Suprapubic skin (tissue), 4 donors: ENCODE results near the gene ZNF785. TPM values are rescaled to one million over a fixed set of nuclear protein-coding genes. Genes with fewer than 3 reads are reported as not detected.
"Not testable (repeated sequence)": the region's sequence is repeated elsewhere in the genome, so short reads cannot be mapped to it uniquely, and the experiment has no call there.

ENCODE experiments used
- DNase-seq, 2 donors: peaks; one replicate each; pipeline ENCODE4 v3.0.0-alpha.2; 2019; ENCODE audit warnings: low spot score in 2 of 2
- H3K27ac ChIP-seq: fragments of 200-600 bp; sonication (generic); one replicate; pipeline ENCODE4 v1.5.1; 2019
- H3K27me3 ChIP-seq: fragments of 200-600 bp; sonication (generic); one replicate; pipeline ENCODE4 v1.5.1; 2019
- H3K36me3 ChIP-seq: fragments of 200-600 bp; sonication (generic); one replicate; pipeline ENCODE4 v1.5.1; 2019
- H3K4me1 ChIP-seq: fragments of 200-600 bp; sonication (generic); one replicate; pipeline ENCODE4 v1.5.1; 2019
- H3K4me3 ChIP-seq: fragments of 200-600 bp; sonication (generic); one replicate; pipeline ENCODE4 v1.5.1; 2019; ENCODE audit warnings: mild to moderate bottlenecking
- H3K9me3 ChIP-seq: fragments of 200-600 bp; sonication (generic); one replicate; pipeline ENCODE4 v1.5.1; 2019
- CTCF ChIP-seq, 2 donors: fragments of 200-600 bp in 1 of 2; fragments of 450-650 bp in 1 of 2; sonication (generic) in 1 of 2; IDR thresholded peaks; one replicate each; pipeline ENCODE4 v1.5.1; 2016 to 2019; ENCODE audit warnings: antibody characterized with exemption in 2 of 2, mild to moderate bottlenecking in 1 of 2, moderate library complexity in 1 of 2
- EP300 ChIP-seq: sonication (generic); formaldehyde crosslinking; IDR thresholded peaks from one replicate; pipeline ENCODE4 v1.6.1; 2017; ENCODE audit warnings: antibody characterized with exemption
- POLR2A ChIP-seq, 2 donors: fragments of 450-650 bp; IDR thresholded peaks; one replicate each; pipeline ENCODE4 v1.6.1; 2017; ENCODE audit warnings: antibody characterized with exemption in 2 of 2, mild to moderate bottlenecking in 2 of 2, moderate library complexity in 2 of 2
- POLR2AphosphoS5 ChIP-seq, 3 donors: sonication (generic); formaldehyde crosslinking; IDR thresholded peaks; one replicate each; pipeline ENCODE4 v1.6.1; 2017; ENCODE audit warnings: antibody characterized with exemption in 3 of 3
- WGBS: methylation state at CpG from one replicate; pipeline ENCODE4 v1.1.5; 2018; 5-methylcytosine and 5-hydroxymethylcytosine counted together
- total RNA-seq, 4 donors: library from RNA; depleted of rRNA; stranded (reverse); fragments of >200 nt; gene quantifications; one replicate each; pipeline ENCODE4 v1.1.0, GENCODE V29; 2016

Gene ZNF785
- 10 to 100 TPM in 3 of 4 donors, 1 to 10 TPM in 1; 9.8 to 24.5 (median 11.2) TPM for total RNA-seq

DNA sequence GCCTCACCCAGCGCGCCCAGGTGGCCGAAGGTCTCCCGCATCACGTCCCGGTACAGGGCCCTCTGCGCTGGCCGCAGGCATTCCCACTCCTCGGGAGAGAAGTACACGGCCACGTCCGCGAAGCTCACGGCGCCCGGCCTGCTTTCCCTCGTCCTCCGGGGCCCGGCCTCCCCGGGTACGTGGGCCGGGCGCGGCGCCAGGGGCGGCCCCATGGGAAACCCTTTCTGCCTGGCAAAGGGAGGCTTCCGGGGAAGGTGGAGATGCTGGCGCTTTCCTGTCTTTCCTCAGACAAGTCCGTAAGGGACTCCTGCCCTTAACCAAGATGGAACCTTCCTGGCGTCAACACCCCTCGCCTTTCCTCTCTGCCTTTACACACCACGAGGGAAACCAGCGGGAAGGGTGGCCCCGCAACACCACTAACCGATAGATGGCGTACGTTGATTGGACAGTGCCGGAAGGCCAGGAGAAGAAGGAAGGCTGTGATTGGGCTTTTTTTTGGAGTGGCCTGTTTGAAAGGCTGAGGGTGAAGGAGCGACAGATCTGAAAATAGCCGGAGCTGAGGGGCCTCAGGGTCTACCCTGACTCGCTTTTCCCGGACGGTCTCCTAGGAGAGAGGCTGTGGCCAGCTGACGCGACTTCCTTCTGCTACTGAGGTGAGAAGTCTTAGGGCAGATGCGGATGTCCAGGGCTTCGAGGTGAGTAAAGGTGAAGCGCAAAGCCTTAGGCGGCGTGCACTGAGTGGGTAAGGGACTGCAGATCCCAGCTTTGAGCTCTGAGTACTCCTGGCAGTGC lies at the start of gene ZNF785:
TSS of gene ZNF785 (minus strand) at position 298 of the 792 bp plus-strand sequence. CDS start at position 212, 86 bp downstream.
- 0% methylated on average over 15 of the region's 50 CpGs for WGBS
- peak within 1 kb of the TSS; percentile 65 for H3K4me3 ChIP-seq
- H3K27ac ChIP-seq = peak within 1 kb of the TSS; percentile 81
- peak; percentile 98 for DNase-seq
- no peaks in the 10 kb centered on the region for H3K27me3 ChIP-seq
- TF ChIP-seq EP300 = no peak
- TF ChIP-seq POLR2AphosphoS5 (IDR thresholded peaks at IDR 0.05) = peak in 2 of 3 donors; percentile 95
- peaks cover 23% of the 10 kb centered on the region for H3K36me3 ChIP-seq
- peaks cover 25% of the 10 kb centered on the region for H3K4me1 ChIP-seq
- H3K9me3 ChIP-seq = no peaks in the 10 kb centered on the region

- Histone ChIP-seq H3K36me3 (no peaks in the 10 kb centered on the region), H3K9me3 (no peaks in the 10 kb centered on the region), H3K27me3 (no peaks in the 10 kb centered on the region), H3K4me3 (peak overlapping the region; percentile 65), H3K27ac (peak overlapping the region; percentile 83), H3K4me1 (peaks cover 19% of the 10 kb centered on the region)
- no peak for DNase-seq
- 76% methylated on average over 17 of the region's 17 CpGs for WGBS
- TF ChIP-seq POLR2A (IDR thresholded peaks at IDR 0.05) = no peak
- no peak for TF ChIP-seq POLR2AphosphoS5 (IDR thresholded peaks at IDR 0.05)
- no peak for TF ChIP-seq CTCF (IDR thresholded peaks at IDR 0.05)
- no peak for TF ChIP-seq EP300
Measured at GRCh38 chr16:30633526-30633925, 48.0 kb upstream of the ZNF785 start.

DNA sequence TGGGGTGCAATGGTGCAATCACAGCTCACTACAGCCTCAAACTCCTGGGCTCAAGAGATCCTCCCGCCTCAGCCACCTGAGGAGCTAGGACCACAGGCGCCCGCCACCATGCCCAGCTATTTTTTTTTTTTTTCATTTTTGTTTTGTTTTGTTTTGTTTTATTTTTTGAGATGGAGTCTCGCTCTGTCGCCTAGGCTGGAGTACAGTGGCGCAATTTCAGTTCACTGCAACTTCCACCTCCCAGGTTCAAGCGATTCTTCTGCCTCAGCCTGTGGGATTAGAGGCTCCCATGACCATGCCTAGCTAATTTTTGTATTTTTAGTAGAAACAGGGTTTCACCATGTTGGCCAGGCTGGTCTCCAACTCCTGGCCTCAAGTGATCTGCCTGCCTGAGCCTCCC lies 47.0 kb upstream of the ZNF785 start:
- not testable (repeated sequence) for H3K9me3 ChIP-seq, DNase-seq, H3K4me3 ChIP-seq, H3K27me3 ChIP-seq, H3K36me3 ChIP-seq, H3K27ac ChIP-seq
- 97% methylated on average over 7 of the region's 7 CpGs for WGBS
- peaks cover 21% of the 10 kb centered on the region for H3K4me1 ChIP-seq

- WGBS = 35% methylated on average over 18 of the region's 18 CpGs
- Histone ChIP-seq H3K4me1 (peaks cover 8% of the 10 kb centered on the region), H3K27ac (no peak overlapping the region), H3K9me3 (no peaks in the 10 kb centered on the region), H3K27me3 (no peaks in the 10 kb centered on the region), H3K4me3 (no peak overlapping the region), H3K36me3 (no peaks in the 10 kb centered on the region)
- DNase-seq = peak; percentile 90 to 91
- no peak for TF ChIP-seq EP300
- TF ChIP-seq POLR2A (IDR thresholded peaks at IDR 0.05) = no peak
- peak; percentile 85 to 88 for TF ChIP-seq CTCF (IDR thresholded peaks at IDR 0.05)
Measured at GRCh38 chr16:30628628-30629540, 43.4 kb upstream of the ZNF785 start.

DNA sequence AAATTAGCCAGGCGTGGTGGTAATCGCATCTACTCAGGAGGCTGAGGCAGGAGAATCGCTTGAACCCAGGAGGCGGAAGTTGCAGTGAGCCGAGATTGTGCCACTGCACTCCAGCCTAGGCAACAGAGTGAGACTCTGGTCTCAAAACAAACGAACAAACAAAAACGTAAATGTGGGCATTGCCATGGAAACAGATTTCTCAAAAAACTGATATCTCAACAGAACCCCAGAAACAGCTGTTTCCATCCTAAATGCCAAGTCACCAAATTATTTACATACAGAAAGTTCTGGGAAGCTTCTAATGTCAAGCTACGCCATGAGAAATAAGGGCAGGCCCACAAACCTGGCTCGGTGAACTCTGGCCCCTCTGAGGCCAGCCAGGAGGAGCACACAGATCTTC lies 40.7 kb upstream of the ZNF785 start:
- Histone ChIP-seq H3K4me1 (peaks cover 4% of the 10 kb centered on the region), H3K4me3 (no peak overlapping the region), H3K36me3 (no peaks in the 10 kb centered on the region), H3K9me3 (no peaks in the 10 kb centered on the region), H3K27ac (no peak overlapping the region), H3K27me3 (no peaks in the 10 kb centered on the region)
- 93% methylated on average over 9 of the region's 9 CpGs for WGBS
- DNase-seq = no peak
- TF ChIP-seq CTCF (IDR thresholded peaks at IDR 0.05) (no peak), POLR2A (IDR thresholded peaks at IDR 0.05) (no peak), EP300 (no peak), POLR2AphosphoS5 (IDR thresholded peaks at IDR 0.05) (no peak)
